SJCRH30 (cell line): Measurements from ENCODE around the gene RBM28. TPM values are rescaled to one million over a fixed set of nuclear protein-coding genes. Genes with fewer than 3 reads are reported as not detected.
A peak's percentile ranks its signal among the peaks of the same experiment; 100 is the strongest.

Experiments used
- DNase-seq, 2 experiments: peaks; one replicate each; pipeline ENCODE4 v3.0.0-alpha.2; 2015 to 2020
- H3K27ac ChIP-seq: fragments of 250-450 bp; sonication (Bioruptor Pico); 2 replicates; pipeline ENCODE4 v1.5.1; 2020; ENCODE audit warnings: mild to moderate bottlenecking, moderate library complexity
- H3K27me3 ChIP-seq: fragments of 250-450 bp; sonication (Bioruptor Pico); 2 replicates; pipeline ENCODE4 v1.5.1; 2020; ENCODE audit warnings: mild to moderate bottlenecking, moderate library complexity
- H3K36me3 ChIP-seq: fragments of 250-450 bp; sonication (Bioruptor Pico); 2 replicates; pipeline ENCODE4 v1.5.1; 2020; ENCODE audit warnings: mild to moderate bottlenecking, moderate library complexity
- H3K4me1 ChIP-seq: fragments of 250-450 bp; sonication (Bioruptor Pico); 2 replicates; pipeline ENCODE4 v1.5.1; 2020; ENCODE audit warnings: mild to moderate bottlenecking, moderate library complexity
- H3K4me3 ChIP-seq: fragments of 250-450 bp; sonication (Bioruptor Pico); 2 replicates; pipeline ENCODE4 v1.5.1; 2020; ENCODE audit warnings: mild to moderate bottlenecking, moderate library complexity
- H3K9me3 ChIP-seq: fragments of 250-450 bp; sonication (Bioruptor Pico); replicated peaks from 2 replicates; pipeline ENCODE4 v1.5.1; 2020; ENCODE audit warnings: mild to moderate bottlenecking, moderate library complexity
- total RNA-seq: library from RNA; depleted of rRNA; stranded (reverse); fragments of >200 nt; shearing (Covaris generic); gene quantifications from 2 replicates; pipeline ENCODE4 v1.2.3, GENCODE V29; 2014

RBM28 gene
- total RNA-seq, 1 experiment from 2014 or later: 49.7 TPM

GRCh38 chr7:128381161-128381821, 37.6 kb upstream of the RBM28 start:
- H3K36me3 ChIP-seq: no peaks in the 10 kb centered on the region
- peak overlapping the region; percentile 25 for H3K27ac ChIP-seq
- H3K9me3 ChIP-seq: no peaks in the 10 kb centered on the region
- no peaks in the 10 kb centered on the region for H3K27me3 ChIP-seq
- H3K4me1 ChIP-seq: peaks cover 41% of the 10 kb centered on the region
- no peak overlapping the region for H3K4me3 ChIP-seq
- DNase-seq: peak; percentile 53 to 68

GRCh38 chr7:128380483-128381106, 36.9 kb upstream of the RBM28 start:
- H3K27me3 ChIP-seq: no peaks in the 10 kb centered on the region
- H3K27ac ChIP-seq: peak overlapping the region; percentile 52
- H3K4me1 ChIP-seq: peaks cover 41% of the 10 kb centered on the region
- no peaks in the 10 kb centered on the region for H3K9me3 ChIP-seq
- peak; percentile 80 to 87 for DNase-seq
- no peak overlapping the region for H3K4me3 ChIP-seq
- H3K36me3 ChIP-seq: no peaks in the 10 kb centered on the region

DNA sequence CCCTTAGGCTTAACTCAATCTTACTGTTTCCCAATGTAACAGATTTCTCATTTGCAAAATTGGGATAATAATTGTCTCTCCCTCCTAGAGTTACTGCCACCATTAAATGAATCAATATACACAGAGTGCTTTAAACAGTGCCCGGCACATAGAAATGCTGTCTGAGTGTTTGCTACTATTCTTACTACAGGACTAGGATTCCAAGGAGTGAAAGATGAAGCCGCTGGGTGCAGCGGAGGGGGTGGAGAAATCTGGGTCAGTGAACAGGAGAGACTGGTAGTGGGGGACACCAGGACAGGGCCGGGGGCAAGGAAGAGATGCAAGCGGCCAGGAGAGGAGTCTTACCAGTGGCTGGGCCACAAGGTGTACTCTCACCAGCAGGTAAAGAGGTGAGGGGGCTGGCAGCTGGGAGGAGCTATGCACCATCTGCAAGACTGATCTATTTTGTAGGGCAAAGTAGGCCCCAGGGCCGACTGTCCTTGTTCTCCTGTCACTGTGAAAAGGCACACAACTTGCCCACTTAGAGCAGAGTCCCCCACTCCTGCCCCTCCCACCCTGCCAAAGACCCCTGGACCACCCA, 36.3 kb upstream of the RBM28 start:
- H3K4me1 ChIP-seq: peaks cover 41% of the 10 kb centered on the region
- no peaks in the 10 kb centered on the region for H3K36me3 ChIP-seq
- no peak overlapping the region for H3K4me3 ChIP-seq
- peak overlapping the region; percentile 52 for H3K27ac ChIP-seq
- no peaks in the 10 kb centered on the region for H3K27me3 ChIP-seq
- DNase-seq: peak in 1 of 2 experiments; percentile 38
- H3K9me3 ChIP-seq: no peaks in the 10 kb centered on the region

- no peaks in the 10 kb centered on the region for H3K27me3 ChIP-seq
- no peak overlapping the region for H3K4me3 ChIP-seq
- no peak for DNase-seq
- no peaks in the 10 kb centered on the region; the same call in 1 of the 2 replicates for H3K9me3 ChIP-seq
- peaks cover 41% of the 10 kb centered on the region for H3K4me1 ChIP-seq
- H3K27ac ChIP-seq: no peak overlapping the region
- no peaks in the 10 kb centered on the region for H3K36me3 ChIP-seq
These were observed 34.9 kb upstream of the RBM28 start for GRCh38 chr7:128378637-128379036.

GRCh38 chr7:128376077-128376476, 32.4 kb upstream of the RBM28 start:
- no peak overlapping the region for H3K4me3 ChIP-seq
- H3K27me3 ChIP-seq: no peaks in the 10 kb centered on the region
- no peak overlapping the region for H3K27ac ChIP-seq
- no peaks in the 10 kb centered on the region for H3K36me3 ChIP-seq
- DNase-seq: no peak
- peaks cover 15% of the 10 kb centered on the region for H3K4me1 ChIP-seq
- no peaks in the 10 kb centered on the region; the same call in 1 of the 2 replicates for H3K9me3 ChIP-seq

DNA sequence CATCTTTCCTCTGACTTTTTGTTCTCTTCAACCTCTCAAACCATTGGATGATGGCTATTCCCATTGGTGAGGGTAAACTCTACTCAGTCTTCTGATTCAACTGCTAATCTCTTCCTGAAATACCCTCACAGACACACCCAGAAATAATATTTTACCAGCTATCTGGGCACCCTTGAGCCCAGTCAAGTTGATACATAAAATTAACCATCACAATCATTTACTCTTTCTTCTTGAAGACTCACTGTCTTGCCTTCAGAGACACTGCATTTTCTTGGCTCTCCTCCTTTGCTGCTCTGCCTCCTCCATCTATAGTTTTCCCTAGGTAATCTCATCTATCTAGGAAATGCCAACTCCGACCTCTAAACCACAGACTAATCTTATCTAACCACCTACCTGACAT, 30.3 kb upstream of the RBM28 start:
- Histone ChIP-seq H3K4me3 (no peak overlapping the region), H3K9me3 (no peaks in the 10 kb centered on the region; the same call in 1 of the 2 replicates), H3K27ac (no peak overlapping the region), H3K27me3 (no peaks in the 10 kb centered on the region), H3K36me3 (no peaks in the 10 kb centered on the region), H3K4me1 (no peaks in the 10 kb centered on the region)
- no peak for DNase-seq

DNA sequence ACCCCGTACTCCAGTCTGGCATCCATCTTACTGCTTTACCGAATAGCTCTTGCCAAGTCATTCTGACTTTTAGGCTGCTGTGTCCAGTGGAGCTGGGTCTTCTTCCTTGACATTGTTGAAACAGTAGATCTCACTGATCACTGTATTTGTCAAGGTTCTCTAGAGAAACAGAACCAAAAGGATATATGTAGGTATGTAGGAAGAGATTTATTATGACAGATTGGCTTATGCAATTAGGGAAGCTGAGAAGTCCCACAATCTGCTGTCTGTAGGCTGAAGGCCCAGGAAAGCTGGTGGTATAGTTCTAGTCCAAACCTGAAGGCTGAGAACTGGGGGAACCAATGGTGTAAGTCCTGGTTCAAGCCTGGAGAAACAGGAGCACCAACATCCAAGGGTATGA, 29.9 kb upstream of the RBM28 start:
- Histone ChIP-seq H3K4me1 (no peaks in the 10 kb centered on the region), H3K27ac (no peak overlapping the region), H3K4me3 (no peak overlapping the region), H3K27me3 (no peaks in the 10 kb centered on the region), H3K9me3 (no peaks in the 10 kb centered on the region; the same call in 1 of the 2 replicates), H3K36me3 (no peaks in the 10 kb centered on the region)
- no peak for DNase-seq

- Histone ChIP-seq H3K36me3 (no peaks in the 10 kb centered on the region), H3K27me3 (0 out of 2 replicates have a peak, but pooled peaks cover 3% of the 10 kb centered on the region), H3K9me3 (no peaks in the 10 kb centered on the region; the same call in 1 of the 2 replicates), H3K27ac (no peak overlapping the region), H3K4me3 (no peak overlapping the region), H3K4me1 (peaks cover 3% of the 10 kb centered on the region; the same call in 1 of the 2 replicates)
- DNase-seq: no peak
These were observed 26.8 kb upstream of the RBM28 start for GRCh38 chr7:128370491-128370890.

DNA sequence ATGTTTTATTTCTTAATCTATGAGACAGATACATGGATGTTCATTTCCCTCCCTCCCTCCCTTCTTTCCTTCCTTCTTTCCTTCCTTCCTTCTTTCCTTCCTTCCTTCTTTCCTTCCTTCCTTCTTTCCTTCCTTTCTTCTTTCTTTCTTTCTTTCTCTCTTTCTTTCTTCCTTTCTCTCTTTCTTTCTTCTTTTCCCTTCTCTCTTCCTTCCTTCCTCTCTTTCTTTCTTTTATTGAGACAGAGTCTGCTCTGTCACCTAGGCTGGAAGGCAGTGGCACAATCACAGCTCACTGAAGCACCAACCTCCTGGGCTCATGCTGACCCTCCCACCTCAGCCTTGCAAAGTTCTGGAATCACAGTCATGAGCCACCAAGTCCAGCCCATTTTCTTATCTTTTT, 23.3 kb upstream of the RBM28 start:
- no peaks in the 10 kb centered on the region for H3K9me3 ChIP-seq
- H3K4me1 ChIP-seq: peaks cover 6% of the 10 kb centered on the region; the same call in 1 of the 2 replicates
- no peak overlapping the region for H3K4me3 ChIP-seq
- DNase-seq: no peak
- 0 out of 2 replicates have a peak, but pooled peaks cover 3% of the 10 kb centered on the region for H3K27me3 ChIP-seq
- no peaks in the 10 kb centered on the region for H3K36me3 ChIP-seq
- H3K27ac ChIP-seq: no peak overlapping the region

DNA sequence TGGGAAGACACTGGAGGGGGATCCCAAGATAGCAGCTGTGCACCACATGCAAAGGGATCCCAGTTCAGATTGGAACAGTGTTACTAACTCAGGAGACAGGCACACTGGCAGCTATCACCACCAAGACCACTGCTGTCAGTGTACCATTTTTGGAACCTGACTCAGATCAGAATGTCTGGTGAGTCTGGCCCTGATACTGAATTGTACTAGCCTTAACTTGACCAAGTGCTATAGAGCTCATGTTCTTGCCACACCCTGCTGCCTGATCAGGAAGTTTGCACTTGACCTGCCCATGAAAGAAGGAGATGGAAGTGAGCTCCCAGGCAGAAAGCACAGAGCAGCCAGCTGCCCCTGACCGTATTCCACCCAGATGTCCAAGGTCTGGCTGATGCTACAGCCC, 22.6 kb upstream of the RBM28 start:
- H3K4me1 ChIP-seq: peaks cover 6% of the 10 kb centered on the region; the same call in 1 of the 2 replicates
- H3K4me3 ChIP-seq: no peak overlapping the region
- H3K27ac ChIP-seq: no peak overlapping the region
- no peaks in the 10 kb centered on the region for H3K9me3 ChIP-seq
- H3K36me3 ChIP-seq: no peaks in the 10 kb centered on the region
- DNase-seq: no peak
- 0 out of 2 replicates have a peak, but pooled peaks cover 3% of the 10 kb centered on the region for H3K27me3 ChIP-seq

DNA sequence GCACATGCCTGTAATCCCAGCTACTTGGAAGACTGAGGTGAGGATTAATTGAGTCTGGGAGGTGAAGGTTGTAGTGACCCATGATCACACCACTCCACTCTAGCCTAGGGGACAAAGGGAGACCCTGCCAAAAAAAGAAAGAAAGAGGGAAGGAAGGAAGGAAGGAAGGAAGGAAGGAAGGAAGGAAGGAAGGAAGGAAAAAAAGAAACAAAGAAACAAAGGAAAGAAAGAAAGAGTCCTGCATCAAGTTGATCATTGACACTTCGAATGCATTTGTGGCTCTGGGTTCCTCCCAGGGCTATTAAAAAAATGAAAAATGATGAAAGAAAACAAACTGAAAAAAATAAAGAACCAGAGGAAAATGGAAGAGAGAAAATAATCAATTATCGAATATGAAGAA, 21.7 kb upstream of the RBM28 start:
- 0 out of 2 replicates have a peak, but pooled peaks cover 3% of the 10 kb centered on the region for H3K27me3 ChIP-seq
- H3K9me3 ChIP-seq: no peaks in the 10 kb centered on the region
- H3K36me3 ChIP-seq: no peaks in the 10 kb centered on the region
- no peak overlapping the region for H3K27ac ChIP-seq
- H3K4me1 ChIP-seq: peaks cover 6% of the 10 kb centered on the region; the same call in 1 of the 2 replicates
- no peak overlapping the region for H3K4me3 ChIP-seq
- no peak for DNase-seq

DNA sequence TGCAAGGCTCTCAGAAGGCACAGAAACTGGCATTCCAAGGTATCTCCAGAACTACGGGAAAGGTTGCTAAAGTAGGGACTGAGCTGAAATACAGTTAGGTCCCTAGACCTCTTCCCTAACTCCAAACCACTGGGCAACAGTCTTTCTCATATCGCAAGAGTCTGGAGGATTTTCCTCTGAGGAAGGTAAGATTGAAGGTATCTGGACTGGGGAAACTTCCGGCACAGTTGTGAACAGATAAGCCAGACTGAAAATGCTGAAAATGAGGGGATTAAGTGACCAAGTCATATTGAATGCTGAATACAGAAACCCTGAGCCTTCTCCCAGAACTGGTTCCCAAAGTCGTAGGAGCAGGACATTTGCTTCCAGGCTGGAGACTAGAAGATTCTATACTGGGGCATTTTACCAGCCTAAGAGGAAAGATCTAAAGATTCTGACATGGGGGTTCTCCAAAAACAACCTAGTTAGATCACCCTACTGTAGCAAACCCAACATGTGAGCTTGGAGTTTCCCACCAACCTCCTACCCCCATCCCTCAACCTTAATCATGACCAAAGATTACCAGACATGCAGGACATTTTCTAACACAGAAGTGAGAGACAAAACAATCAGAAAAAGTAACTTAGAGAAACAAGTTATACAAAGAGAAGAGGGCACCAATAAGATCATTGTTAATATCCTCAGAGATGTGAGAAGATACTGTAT, 20.6 kb upstream of the RBM28 start:
- no peak for DNase-seq
- H3K4me1 ChIP-seq: peaks cover 6% of the 10 kb centered on the region; the same call in 1 of the 2 replicates
- no peak overlapping the region for H3K4me3 ChIP-seq
- no peaks in the 10 kb centered on the region for H3K9me3 ChIP-seq
- H3K36me3 ChIP-seq: no peaks in the 10 kb centered on the region
- H3K27me3 ChIP-seq: 0 out of 2 replicates have a peak, but pooled peaks cover 3% of the 10 kb centered on the region
- H3K27ac ChIP-seq: no peak overlapping the region

- Histone ChIP-seq H3K36me3 (no peaks in the 10 kb centered on the region), H3K27me3 (0 out of 2 replicates have a peak, but pooled peaks cover 3% of the 10 kb centered on the region), H3K27ac (no peak overlapping the region), H3K9me3 (no peaks in the 10 kb centered on the region), H3K4me3 (no peak overlapping the region), H3K4me1 (peaks cover 6% of the 10 kb centered on the region; the same call in 1 of the 2 replicates)
- no peak for DNase-seq
These were observed 19.6 kb upstream of the RBM28 start for GRCh38 chr7:128363261-128363721.

- Histone ChIP-seq H3K36me3 (no peaks in the 10 kb centered on the region), H3K27me3 (no peaks in the 10 kb centered on the region), H3K4me1 (peaks cover 6% of the 10 kb centered on the region; the same call in 1 of the 2 replicates), H3K27ac (no peak overlapping the region), H3K9me3 (no peaks in the 10 kb centered on the region), H3K4me3 (no peak overlapping the region)
- no peak for DNase-seq
These were observed 19.0 kb upstream of the RBM28 start for GRCh38 chr7:128362670-128363069.
